HepG2 (cell line): ENCODE measurements around the gene SAC3D1.

Source experiments
- EP300 ChIP-seq, 3 experiments: sonication (generic) in 1 of 3; formaldehyde crosslinking in 1 of 3; IDR thresholded peaks; 2 replicates each; pipeline versions ENCODE4 v1.5.1 to v1.6.1; 2011 to 2020; ENCODE audit warnings: low read depth in 2 of 3, low read length in 2 of 3, borderline replicate concordance in 1 of 3, improper control_type of control experiment in 1 of 3, mild to moderate bottlenecking in 1 of 3, missing genetic modification reagents in 1 of 3, moderate library complexity in 1 of 3
- MAFK ChIP-seq, 2 experiments: IDR thresholded peaks in 1 of 2; conservative IDR thresholded peaks in 1 of 2; 2 replicates each; pipeline ENCODE4 v1.6.1; 2011; ENCODE audit warnings: improper control_type of control experiment in 2 of 2, low read length in 2 of 2
- POLR2A ChIP-seq, 2 experiments: IDR thresholded peaks; 2 replicates each; pipeline ENCODE4 v1.6.1; 2011; ENCODE audit warnings: low read depth in 2 of 2, low read length in 2 of 2, mild to moderate bottlenecking in 1 of 2, moderate library complexity in 1 of 2; ENCODE audit not compliant: insufficient read depth in 1 of 2
- SP1 ChIP-seq, 2 experiments: fragments of 450-650 bp in 1 of 2; sonication (generic) in 1 of 2; formaldehyde crosslinking in 1 of 2; IDR thresholded peaks; 2 replicates each; pipeline versions ENCODE4 v1.4.0 to v1.6.1; 2016 to 2020; ENCODE audit warnings: missing genetic modification reagents in 1 of 2
- YY1 ChIP-seq: IDR thresholded peaks from 2 replicates; pipeline ENCODE4 v1.6.1; 2011; ENCODE audit warnings: low read length, low read depth, moderate library complexity, mild to moderate bottlenecking; ENCODE audit not compliant: insufficient read depth, insufficient replicate concordance
- ZBTB38 ChIP-seq: sonication (generic); formaldehyde crosslinking; IDR thresholded peaks from 2 replicates; pipeline ENCODE4 v1.5.1; 2020; ENCODE audit warnings: mild to moderate bottlenecking, missing genetic modification reagents
- ZNF232 ChIP-seq: sonication (generic); formaldehyde crosslinking; IDR thresholded peaks from 2 replicates; pipeline ENCODE4 v1.4.0; 2020; ENCODE audit warnings: missing genetic modification reagents, borderline replicate concordance
- ZNF460 ChIP-seq: sonication (generic); formaldehyde crosslinking; IDR thresholded peaks from 2 replicates; pipeline ENCODE4 v1.5.1; 2020; ENCODE audit warnings: missing genetic modification reagents, mild to moderate bottlenecking, borderline replicate concordance
- ZNF629 ChIP-seq: sonication (generic); formaldehyde crosslinking; conservative IDR thresholded peaks from 2 replicates; pipeline ENCODE4 v1.5.0; 2020; ENCODE audit warnings: missing genetic modification reagents
- ZNF713 ChIP-seq: sonication (generic); formaldehyde crosslinking; IDR thresholded peaks from 2 replicates; pipeline ENCODE4 v1.4.0; 2020; ENCODE audit warnings: mild to moderate bottlenecking, missing genetic modification reagents
- TF ChIP-seq, protein P1 (sequence below): sonication (generic); formaldehyde crosslinking; IDR thresholded peaks from 2 replicates; pipeline ENCODE4 v1.5.0; 2020; ENCODE audit warnings: mild to moderate bottlenecking, missing genetic modification reagents, moderate library complexity
- TF ChIP-seq, protein P2 (sequence below): sonication (generic); formaldehyde crosslinking; IDR thresholded peaks from 2 replicates; pipeline ENCODE4 v1.4.0; 2020; ENCODE audit warnings: missing genetic modification reagents, borderline replicate concordance
- TF ChIP-seq, protein P3 (sequence below): sonication (generic); formaldehyde crosslinking; IDR thresholded peaks from 2 replicates; pipeline ENCODE4 v1.8.1; 2022; ENCODE audit warnings: low read depth, mild to moderate bottlenecking, missing genetic modification reagents
- TF ChIP-seq, protein P4 (sequence below): sonication (generic); formaldehyde crosslinking; IDR thresholded peaks from 2 replicates; pipeline ENCODE4 v1.5.0; 2020; ENCODE audit warnings: missing genetic modification reagents, mild to moderate bottlenecking, borderline replicate concordance

DNA sequence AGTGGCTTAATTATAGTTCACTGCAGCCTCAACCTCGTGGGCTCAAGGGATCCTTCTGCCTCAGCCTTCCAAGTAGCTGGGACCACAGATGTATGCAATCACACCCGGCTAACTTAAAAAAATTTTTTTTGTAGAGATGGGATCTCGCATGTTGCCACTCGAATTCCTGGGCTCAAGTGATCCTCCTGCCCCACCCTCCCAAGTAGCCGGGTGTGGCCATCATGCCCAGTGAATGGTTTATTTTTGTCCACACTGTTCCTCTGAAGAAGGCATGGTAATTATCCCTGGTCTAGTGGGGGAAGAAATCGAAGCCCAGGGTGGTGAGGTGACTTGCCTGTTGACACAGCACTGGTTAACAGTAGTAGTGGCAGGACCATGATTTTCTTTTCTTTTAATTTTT lies 1.9 kb downstream of the SAC3D1 start:
- no peak for TF ChIP-seq MAFK (conservative IDR thresholded peaks at IDR 0.05 in 1 of 2, IDR thresholded peaks at IDR 0.05 in 1 of 2; ENCODE audit: low read length in 2 of 2)
- no peak for TF ChIP-seq SP1 (IDR thresholded peaks at IDR 0.05)
- TF ChIP-seq SP1 (CRISPR knock-in tag; IDR thresholded peaks at IDR 0.05): no peak
- no peak for TF ChIP-seq POLR2A (IDR thresholded peaks at IDR 0.05; ENCODE audit: insufficient read depth in 1 of 2, low read depth in 2 of 2, low read length in 2 of 2)
- TF ChIP-seq, protein P1, sequence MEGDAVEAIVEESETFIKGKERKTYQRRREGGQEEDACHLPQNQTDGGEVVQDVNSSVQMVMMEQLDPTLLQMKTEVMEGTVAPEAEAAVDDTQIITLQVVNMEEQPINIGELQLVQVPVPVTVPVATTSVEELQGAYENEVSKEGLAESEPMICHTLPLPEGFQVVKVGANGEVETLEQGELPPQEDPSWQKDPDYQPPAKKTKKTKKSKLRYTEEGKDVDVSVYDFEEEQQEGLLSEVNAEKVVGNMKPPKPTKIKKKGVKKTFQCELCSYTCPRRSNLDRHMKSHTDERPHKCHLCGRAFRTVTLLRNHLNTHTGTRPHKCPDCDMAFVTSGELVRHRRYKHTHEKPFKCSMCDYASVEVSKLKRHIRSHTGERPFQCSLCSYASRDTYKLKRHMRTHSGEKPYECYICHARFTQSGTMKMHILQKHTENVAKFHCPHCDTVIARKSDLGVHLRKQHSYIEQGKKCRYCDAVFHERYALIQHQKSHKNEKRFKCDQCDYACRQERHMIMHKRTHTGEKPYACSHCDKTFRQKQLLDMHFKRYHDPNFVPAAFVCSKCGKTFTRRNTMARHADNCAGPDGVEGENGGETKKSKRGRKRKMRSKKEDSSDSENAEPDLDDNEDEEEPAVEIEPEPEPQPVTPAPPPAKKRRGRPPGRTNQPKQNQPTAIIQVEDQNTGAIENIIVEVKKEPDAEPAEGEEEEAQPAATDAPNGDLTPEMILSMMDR (CRISPR knock-in tag): no peak
- TF ChIP-seq, protein P2, sequence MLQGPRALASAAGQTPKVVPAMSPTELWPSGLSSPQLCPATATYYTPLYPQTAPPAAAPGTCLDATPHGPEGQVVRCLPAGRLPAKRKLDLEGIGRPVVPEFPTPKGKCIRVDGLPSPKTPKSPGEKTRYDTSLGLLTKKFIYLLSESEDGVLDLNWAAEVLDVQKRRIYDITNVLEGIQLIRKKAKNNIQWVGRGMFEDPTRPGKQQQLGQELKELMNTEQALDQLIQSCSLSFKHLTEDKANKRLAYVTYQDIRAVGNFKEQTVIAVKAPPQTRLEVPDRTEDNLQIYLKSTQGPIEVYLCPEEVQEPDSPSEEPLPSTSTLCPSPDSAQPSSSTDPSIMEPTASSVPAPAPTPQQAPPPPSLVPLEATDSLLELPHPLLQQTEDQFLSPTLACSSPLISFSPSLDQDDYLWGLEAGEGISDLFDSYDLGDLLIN (CRISPR knock-in tag): no peak
- no peak for TF ChIP-seq ZNF713 (CRISPR knock-in tag)
- no peak for TF ChIP-seq YY1
- TF ChIP-seq ZBTB38: no peak
- no peak for TF ChIP-seq ZNF232 (CRISPR knock-in tag)
- no peak for TF ChIP-seq ZNF629
- TF ChIP-seq, protein P3, sequence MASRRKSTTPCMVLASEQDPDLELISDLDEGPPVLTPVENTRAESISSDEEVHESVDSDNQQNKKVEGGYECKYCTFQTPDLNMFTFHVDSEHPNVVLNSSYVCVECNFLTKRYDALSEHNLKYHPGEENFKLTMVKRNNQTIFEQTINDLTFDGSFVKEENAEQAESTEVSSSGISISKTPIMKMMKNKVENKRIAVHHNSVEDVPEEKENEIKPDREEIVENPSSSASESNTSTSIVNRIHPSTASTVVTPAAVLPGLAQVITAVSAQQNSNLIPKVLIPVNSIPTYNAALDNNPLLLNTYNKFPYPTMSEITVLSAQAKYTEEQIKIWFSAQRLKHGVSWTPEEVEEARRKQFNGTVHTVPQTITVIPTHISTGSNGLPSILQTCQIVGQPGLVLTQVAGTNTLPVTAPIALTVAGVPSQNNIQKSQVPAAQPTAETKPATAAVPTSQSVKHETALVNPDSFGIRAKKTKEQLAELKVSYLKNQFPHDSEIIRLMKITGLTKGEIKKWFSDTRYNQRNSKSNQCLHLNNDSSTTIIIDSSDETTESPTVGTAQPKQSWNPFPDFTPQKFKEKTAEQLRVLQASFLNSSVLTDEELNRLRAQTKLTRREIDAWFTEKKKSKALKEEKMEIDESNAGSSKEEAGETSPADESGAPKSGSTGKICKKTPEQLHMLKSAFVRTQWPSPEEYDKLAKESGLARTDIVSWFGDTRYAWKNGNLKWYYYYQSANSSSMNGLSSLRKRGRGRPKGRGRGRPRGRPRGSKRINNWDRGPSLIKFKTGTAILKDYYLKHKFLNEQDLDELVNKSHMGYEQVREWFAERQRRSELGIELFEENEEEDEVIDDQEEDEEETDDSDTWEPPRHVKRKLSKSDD (CRISPR knock-in tag): no peak
- TF ChIP-seq, protein P4, sequence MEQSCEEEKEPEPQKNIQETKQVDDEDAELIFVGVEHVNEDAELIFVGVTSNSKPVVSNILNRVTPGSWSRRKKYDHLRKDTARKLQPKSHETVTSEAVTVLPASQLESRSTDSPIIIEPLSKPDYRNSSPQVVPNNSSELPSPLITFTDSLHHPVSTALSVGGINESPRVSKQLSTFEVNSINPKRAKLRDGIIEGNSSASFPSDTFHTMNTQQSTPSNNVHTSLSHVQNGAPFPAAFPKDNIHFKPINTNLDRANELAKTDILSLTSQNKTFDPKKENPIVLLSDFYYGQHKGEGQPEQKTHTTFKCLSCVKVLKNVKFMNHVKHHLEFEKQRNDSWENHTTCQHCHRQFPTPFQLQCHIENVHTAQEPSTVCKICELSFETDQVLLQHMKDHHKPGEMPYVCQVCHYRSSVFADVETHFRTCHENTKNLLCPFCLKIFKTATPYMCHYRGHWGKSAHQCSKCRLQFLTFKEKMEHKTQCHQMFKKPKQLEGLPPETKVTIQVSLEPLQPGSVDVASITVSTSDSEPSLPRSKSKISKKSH (CRISPR knock-in tag): no peak
- TF ChIP-seq ZNF460 (CRISPR knock-in tag): no peak
- TF ChIP-seq EP300 (IDR thresholded peaks at IDR 0.05; ENCODE audit: low read depth in 2 of 2, low read length in 2 of 2): no peak
- no peak for TF ChIP-seq EP300 (CRISPR knock-in tag; IDR thresholded peaks at IDR 0.05; ENCODE audit: borderline replicate concordance)
